OCI-LY3 (cell line): ENCODE measurements around the gene HJURP.

Source experiments
- H2AFZ ChIP-seq: fragments of 200-600, 300-600 bp; shearing (Covaris generic); 2 replicates; pipeline ENCODE4 v1.6.0; 2014; ENCODE audit warnings: antibody characterized with exemption, low read depth, low read length
- H3K27ac ChIP-seq: fragments of 200-600, 300-600 bp; sonication (generic); 2 replicates; pipeline ENCODE4 v1.5.1; 2014; ENCODE audit warnings: mild to moderate bottlenecking, low read length, moderate library complexity, mixed read lengths
- H3K27me3 ChIP-seq: fragments of 200-600, 300-600 bp; sonication (generic); 2 replicates; pipeline ENCODE4 v1.6.1; 2014; ENCODE audit warnings: low read depth, low read length, mixed read lengths
- H3K36me3 ChIP-seq: fragments of 200-600, 300-600 bp; sonication (generic); replicated peaks from 2 replicates; pipeline ENCODE3; 2014; ENCODE audit warnings: low read depth, low read length, mixed read lengths
- H3K4me1 ChIP-seq: fragments of 300-600, 200-600 bp; sonication (generic); 2 replicates; pipeline ENCODE4 v1.6.1; 2014; ENCODE audit warnings: low read length, mixed read lengths
- H3K4me2 ChIP-seq: fragments of 200-600, 300-600 bp; sonication (generic); 2 replicates; pipeline ENCODE4 v1.6.1; 2014; ENCODE audit warnings: low read length, mixed read lengths
- H3K4me3 ChIP-seq: fragments of 300-600, 200-600 bp; sonication (generic); 2 replicates; pipeline ENCODE4 v1.5.1; 2014; ENCODE audit warnings: antibody characterized with exemption, mild to moderate bottlenecking, low read length, moderate library complexity
- H3K79me2 ChIP-seq: fragments of 300-600, 200-600 bp; shearing (Covaris generic); 2 replicates; pipeline ENCODE4 v1.6.1; 2014; ENCODE audit warnings: mild to moderate bottlenecking, low read length, mixed read lengths
- H3K9ac ChIP-seq: fragments of 300-600, 200-600 bp; shearing (Covaris generic); 2 replicates; pipeline ENCODE4 v1.6.0; 2014; ENCODE audit warnings: mild to moderate bottlenecking, low read length, moderate library complexity
- H3K9me3 ChIP-seq: fragments of 200-600, 300-600 bp; shearing (Covaris generic); 2 replicates; pipeline ENCODE4 v1.6.1; 2014; ENCODE audit warnings: low read length, mixed read lengths; ENCODE audit not compliant: insufficient read depth
- H4K20me1 ChIP-seq: fragments of 200-600, 300-600 bp; sonication (generic); 2 replicates; pipeline ENCODE4 v1.6.1; 2016; ENCODE audit warnings: low read length, mixed read lengths; ENCODE audit not compliant: insufficient read depth
- EZH2phosphoT487 ChIP-seq: fragments of 200-600 bp; shearing (Covaris generic); IDR thresholded peaks from 2 replicates; pipeline ENCODE4 v1.6.1; 2018; ENCODE audit warnings: antibody characterized with exemption, mixed run types, low read depth
- TF ChIP-seq, protein P1 (sequence below): fragments of 200-600, 300-600 bp; sonication (generic); IDR thresholded peaks from 2 replicates; pipeline ENCODE4 v1.5.1; 2014; ENCODE audit warnings: antibody characterized with exemption, low read length, low read depth

The HJURP gene

DNA sequence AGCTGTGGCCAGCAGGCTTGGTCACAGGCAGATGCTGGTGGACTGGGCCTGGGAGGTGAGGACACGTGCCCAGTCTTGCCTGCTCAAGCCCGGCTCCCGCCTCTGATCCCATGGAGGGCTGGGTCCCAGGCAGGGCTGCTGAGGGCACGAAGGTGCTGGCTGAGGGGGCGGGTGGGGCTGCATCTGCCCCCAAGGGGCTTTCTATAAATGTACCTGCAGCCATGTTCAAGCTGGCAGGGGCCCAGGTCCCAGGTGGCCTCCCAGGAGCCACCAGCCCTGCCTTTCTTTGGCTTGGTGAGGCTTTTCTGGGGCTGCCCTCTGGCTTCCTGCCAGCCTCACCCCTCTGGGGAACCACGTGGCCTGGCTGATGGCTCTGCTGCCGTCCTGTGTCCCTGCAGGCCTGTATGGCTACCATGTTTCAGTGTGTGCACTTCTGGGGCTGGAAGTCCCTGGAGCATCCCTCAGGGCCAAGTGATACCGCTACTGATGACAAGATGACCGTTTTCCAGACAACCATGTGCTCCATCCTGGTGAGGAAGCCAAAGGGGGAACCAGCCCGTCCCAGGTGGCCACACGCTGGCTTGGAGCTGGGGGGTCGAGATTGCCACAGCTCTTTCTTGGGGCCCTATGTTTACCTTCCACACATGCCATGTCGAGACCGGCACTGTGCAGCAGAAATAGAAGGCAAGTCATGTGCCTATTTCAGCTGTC is 23.2 kb downstream of the HJURP start:
- H3K36me3 ChIP-seq, result peaks cover 16% of the 10 kb centered on the region
- H4K20me1 ChIP-seq, result peaks cover 3% of the 10 kb centered on the region; the same call in 1 of the 2 replicates
- no peak overlapping the region for H2AFZ ChIP-seq
- no peak overlapping the region for H3K9ac ChIP-seq
- H3K4me1 ChIP-seq, result no peaks in the 10 kb centered on the region
- H3K4me3 ChIP-seq, result no peak overlapping the region
- no peak for TF ChIP-seq EZH2phosphoT487
- TF ChIP-seq, protein P1, sequence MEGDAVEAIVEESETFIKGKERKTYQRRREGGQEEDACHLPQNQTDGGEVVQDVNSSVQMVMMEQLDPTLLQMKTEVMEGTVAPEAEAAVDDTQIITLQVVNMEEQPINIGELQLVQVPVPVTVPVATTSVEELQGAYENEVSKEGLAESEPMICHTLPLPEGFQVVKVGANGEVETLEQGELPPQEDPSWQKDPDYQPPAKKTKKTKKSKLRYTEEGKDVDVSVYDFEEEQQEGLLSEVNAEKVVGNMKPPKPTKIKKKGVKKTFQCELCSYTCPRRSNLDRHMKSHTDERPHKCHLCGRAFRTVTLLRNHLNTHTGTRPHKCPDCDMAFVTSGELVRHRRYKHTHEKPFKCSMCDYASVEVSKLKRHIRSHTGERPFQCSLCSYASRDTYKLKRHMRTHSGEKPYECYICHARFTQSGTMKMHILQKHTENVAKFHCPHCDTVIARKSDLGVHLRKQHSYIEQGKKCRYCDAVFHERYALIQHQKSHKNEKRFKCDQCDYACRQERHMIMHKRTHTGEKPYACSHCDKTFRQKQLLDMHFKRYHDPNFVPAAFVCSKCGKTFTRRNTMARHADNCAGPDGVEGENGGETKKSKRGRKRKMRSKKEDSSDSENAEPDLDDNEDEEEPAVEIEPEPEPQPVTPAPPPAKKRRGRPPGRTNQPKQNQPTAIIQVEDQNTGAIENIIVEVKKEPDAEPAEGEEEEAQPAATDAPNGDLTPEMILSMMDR, result no peak
- H3K27ac ChIP-seq, result no peak overlapping the region
- no peaks in the 10 kb centered on the region for H3K9me3 ChIP-seq
- H3K27me3 ChIP-seq, result no peaks in the 10 kb centered on the region
- peaks cover 3% of the 10 kb centered on the region for H3K79me2 ChIP-seq
- no peak overlapping the region for H3K4me2 ChIP-seq

DNA sequence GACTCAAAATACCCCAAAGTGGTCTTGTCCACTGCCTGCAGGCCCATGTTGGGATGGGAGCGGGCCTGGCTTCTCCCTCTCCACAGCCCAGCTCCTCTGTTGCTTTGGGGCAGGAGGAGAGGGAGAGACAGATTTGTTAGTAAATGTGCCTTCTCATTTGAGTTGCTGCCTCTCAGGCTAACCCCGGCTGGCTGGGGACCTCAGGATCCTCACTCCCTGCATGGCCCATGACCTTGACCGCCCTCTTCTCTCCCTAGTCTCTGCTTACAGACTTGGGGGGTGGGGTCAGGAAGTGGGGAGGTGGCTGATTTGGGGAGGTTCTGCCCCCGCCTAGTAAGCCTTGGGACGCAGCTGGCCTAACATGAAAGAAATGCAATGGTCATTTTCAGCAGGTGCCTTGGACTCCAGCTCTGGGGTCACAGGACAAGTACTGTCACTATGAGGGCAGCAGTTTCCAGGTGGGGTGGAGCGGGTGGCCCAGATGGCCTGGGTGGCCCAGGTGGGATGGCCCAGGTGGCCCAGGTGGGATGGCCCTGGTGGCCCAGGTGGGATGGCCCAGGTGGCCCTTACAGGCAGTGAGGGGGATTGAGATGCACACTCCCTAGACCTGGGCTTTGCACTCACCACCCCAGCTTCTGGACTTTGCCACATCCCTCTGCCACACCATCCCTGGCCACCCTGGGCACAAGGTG is 24.1 kb downstream of the HJURP start:
- Histone ChIP-seq H3K9me3 (no peaks in the 10 kb centered on the region), H3K36me3 (peaks cover 7% of the 10 kb centered on the region), H3K4me1 (no peaks in the 10 kb centered on the region), H3K27me3 (no peaks in the 10 kb centered on the region), H2AFZ (no peak overlapping the region), H3K27ac (no peak overlapping the region), H3K9ac (no peak overlapping the region), H3K4me3 (no peak overlapping the region), H4K20me1 (peaks cover 2% of the 10 kb centered on the region; the same call in 1 of the 2 replicates), H3K79me2 (no peaks in the 10 kb centered on the region), H3K4me2 (no peak overlapping the region)
- TF ChIP-seq, protein P1, result no peak
- no peak for TF ChIP-seq EZH2phosphoT487

DNA sequence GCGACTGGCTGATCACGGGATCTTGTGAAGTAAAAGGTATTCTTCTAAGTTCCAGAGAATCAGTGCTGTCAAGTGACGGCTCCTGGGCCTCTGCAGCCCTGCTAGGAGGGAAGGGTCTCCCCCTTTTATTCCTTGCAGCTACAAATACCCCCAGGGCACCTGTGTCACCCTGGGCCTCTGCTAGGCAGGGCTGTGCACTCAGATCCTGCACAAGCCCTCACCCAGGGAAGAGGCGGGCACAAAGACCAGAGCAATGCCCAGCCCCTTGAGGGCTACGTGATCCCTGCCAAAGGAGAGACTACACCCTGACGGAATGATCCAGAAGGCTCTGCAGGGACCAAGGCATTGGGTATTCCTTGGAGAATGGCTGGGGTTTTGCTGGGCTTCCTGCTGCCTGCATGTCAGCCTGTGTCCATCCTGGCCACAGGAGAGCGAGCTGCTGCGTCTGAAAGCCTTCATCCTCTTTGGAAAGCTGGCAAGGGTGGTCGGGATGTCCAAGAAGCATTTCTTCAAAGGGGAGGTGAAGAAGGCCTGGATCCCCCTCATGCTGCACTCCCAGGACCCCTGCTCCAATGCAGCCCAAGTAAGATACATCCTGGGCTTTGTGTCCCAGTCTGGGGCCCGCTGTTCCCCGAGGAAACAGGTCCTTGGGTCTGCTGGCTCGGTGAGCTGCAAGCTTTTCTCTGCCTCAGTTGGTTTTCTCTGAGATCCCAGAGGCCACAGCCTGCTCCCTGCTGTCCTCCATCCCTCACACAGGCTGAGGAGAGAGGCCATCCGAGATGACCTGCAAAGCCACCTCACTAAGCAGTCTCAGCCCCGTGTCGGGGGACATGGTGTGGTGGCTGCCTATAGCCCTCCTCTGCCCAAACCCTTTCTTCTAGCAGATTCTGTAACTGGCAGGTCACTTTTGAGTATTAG is 24.9 kb downstream of the HJURP start:
- Histone ChIP-seq H4K20me1 (no peaks in the 10 kb centered on the region), H3K27ac (no peak overlapping the region), H2AFZ (no peak overlapping the region), H3K36me3 (peaks cover 6% of the 10 kb centered on the region), H3K4me1 (no peaks in the 10 kb centered on the region), H3K9me3 (no peaks in the 10 kb centered on the region), H3K9ac (no peak overlapping the region), H3K4me2 (no peak overlapping the region), H3K4me3 (no peak overlapping the region), H3K79me2 (no peaks in the 10 kb centered on the region), H3K27me3 (no peaks in the 10 kb centered on the region)
- TF ChIP-seq, protein P1, result no peak
- no peak for TF ChIP-seq EZH2phosphoT487
